ENCODE measurements around the gene FAM204A. TPM values are rescaled to one million over a fixed set of nuclear protein-coding genes. Genes with fewer than 3 reads are reported as not detected.

FAM204A gene
- total RNA-seq, 1 experiment from 2014 or later: 27.3 TPM

- POLR2A ChIA-PET (ENCODE audit: unreplicated experiment): no interaction called here
- no TSS peak for BruUV-seq (replicated peaks)
- H3K9ac ChIP-seq (ENCODE audit: low read length): no peak overlapping the region
- ATAC-seq: no peak
- no peak overlapping the region for H2AFZ ChIP-seq (ENCODE audit: low read length)
- H3K27me3 ChIP-seq (ENCODE audit: low read length): peaks cover 24% of the 10 kb centered on the region
- DNase-seq: no peak
- no peaks in the 10 kb centered on the region for H3K9me3 ChIP-seq (ENCODE audit: low read length)
- H3K4me3 ChIP-seq (ENCODE audit: low read length): no peak overlapping the region
- no peaks in the 10 kb centered on the region for H4K20me1 ChIP-seq (ENCODE audit: low read length)
- H3K27ac ChIP-seq (ENCODE audit: low read length): no peak overlapping the region
- no peaks in the 10 kb centered on the region for H3K79me2 ChIP-seq (ENCODE audit: low read length)
- CTCF ChIA-PET: no interaction called here
- no peak overlapping the region for H3K4me2 ChIP-seq (ENCODE audit: low read length)
- H3K4me1 ChIP-seq (ENCODE audit: insufficient read depth, low read length): no peaks in the 10 kb centered on the region
- H3F3A ChIP-seq (ENCODE audit: low read length, unreplicated experiment): no peaks in the 10 kb centered on the region
- H3K9me2 ChIP-seq (replicated peaks; ENCODE audit: low read length): no peaks in the 10 kb centered on the region
- intact Hi-C loops (cut with micrococcal nuclease): no loop called here
- TF ChIP-seq EZH2 (IDR thresholded peaks at IDR 0.05; ENCODE audit: low read length, unreplicated experiment) (no peak), EZH2phosphoT487 (IDR thresholded peaks at IDR 0.05; ENCODE audit: borderline replicate concordance, low read length) (no peak), CTCF (conservative IDR thresholded peaks at IDR 0.05; ENCODE audit: low read depth, low read length) (no peak)
- H3K36me3 ChIP-seq (ENCODE audit: low read depth, low read length): no peaks in the 10 kb centered on the region
Observed at GRCh38 chr10:118356628-118357027, 14.5 kb upstream of the FAM204A start.

GRCh38 chr10:118355234-118355633 lies 13.1 kb upstream of the FAM204A start:
- BruUV-seq (replicated peaks): no TSS peak
- Histone ChIP-seq H3K27ac (ENCODE audit: low read length) (no peak overlapping the region), H2AFZ (ENCODE audit: low read length) (no peak overlapping the region), H3K9ac (ENCODE audit: low read length) (no peak overlapping the region), H3K27me3 (ENCODE audit: low read length) (peaks cover 24% of the 10 kb centered on the region), H3K36me3 (ENCODE audit: low read depth, low read length) (no peaks in the 10 kb centered on the region), H3F3A (ENCODE audit: low read length, unreplicated experiment) (no peaks in the 10 kb centered on the region), H3K9me3 (ENCODE audit: low read length) (no peaks in the 10 kb centered on the region), H3K4me1 (ENCODE audit: insufficient read depth, low read length) (no peaks in the 10 kb centered on the region), H3K79me2 (ENCODE audit: low read length) (no peaks in the 10 kb centered on the region), H3K4me2 (ENCODE audit: low read length) (no peak overlapping the region), H3K9me2 (replicated peaks; ENCODE audit: low read length) (no peaks in the 10 kb centered on the region), H4K20me1 (ENCODE audit: low read length) (no peaks in the 10 kb centered on the region), H3K4me3 (ENCODE audit: low read length) (no peak overlapping the region)
- no peak for TF ChIP-seq CTCF (conservative IDR thresholded peaks at IDR 0.05; ENCODE audit: low read depth, low read length)
- TF ChIP-seq EZH2 (IDR thresholded peaks at IDR 0.05; ENCODE audit: low read length, unreplicated experiment): no peak
- no peak for TF ChIP-seq EZH2phosphoT487 (IDR thresholded peaks at IDR 0.05; ENCODE audit: borderline replicate concordance, low read length)
- no peak for DNase-seq
- no peak for ATAC-seq
- CTCF ChIA-PET: no interaction called here
- intact Hi-C loops (cut with micrococcal nuclease): no loop called here
- POLR2A ChIA-PET (ENCODE audit: unreplicated experiment): interaction anchor here (0.7 kb wide), 1 partner anchor 103 kb away, joined by 3 read pairs; no protein-coding TSS in a partner anchor

- Histone ChIP-seq H3K4me3 (ENCODE audit: low read length) (no peak overlapping the region), H4K20me1 (ENCODE audit: low read length) (no peaks in the 10 kb centered on the region), H3K79me2 (ENCODE audit: low read length) (no peaks in the 10 kb centered on the region), H3K9me2 (replicated peaks; ENCODE audit: low read length) (no peaks in the 10 kb centered on the region), H3K27ac (ENCODE audit: low read length) (no peak overlapping the region), H2AFZ (ENCODE audit: low read length) (no peak overlapping the region), H3K9me3 (ENCODE audit: low read length) (no peaks in the 10 kb centered on the region), H3K4me1 (ENCODE audit: insufficient read depth, low read length) (no peaks in the 10 kb centered on the region), H3F3A (ENCODE audit: low read length, unreplicated experiment) (no peaks in the 10 kb centered on the region), H3K9ac (ENCODE audit: low read length) (no peak overlapping the region), H3K27me3 (ENCODE audit: low read length) (0 out of 2 replicates have a peak, but pooled peaks cover 7% of the 10 kb centered on the region), H3K36me3 (ENCODE audit: low read depth, low read length) (no peaks in the 10 kb centered on the region), H3K4me2 (ENCODE audit: low read length) (no peak overlapping the region)
- CTCF ChIA-PET: no interaction called here
- BruUV-seq (replicated peaks): no TSS peak
- POLR2A ChIA-PET (ENCODE audit: unreplicated experiment): no interaction called here
- TF ChIP-seq EZH2 (IDR thresholded peaks at IDR 0.05; ENCODE audit: low read length, unreplicated experiment) (no peak), EZH2phosphoT487 (IDR thresholded peaks at IDR 0.05; ENCODE audit: borderline replicate concordance, low read length) (no peak), CTCF (conservative IDR thresholded peaks at IDR 0.05; ENCODE audit: low read depth, low read length) (no peak)
- ATAC-seq (no peak), DNase-seq (no peak)
- intact Hi-C loops (cut with micrococcal nuclease): no loop called here
Observed at GRCh38 chr10:118349235-118349634, 7.1 kb upstream of the FAM204A start.
